Breast epithelium (tissue), 3 donors: ENCODE data around the gene TLK1.

Experiments used
- POLR2A ChIP-seq: fragments of 450-650 bp; IDR thresholded peaks from one replicate; pipeline ENCODE4 v1.6.1; 2016; ENCODE audit warnings: antibody characterized with exemption, mild to moderate bottlenecking, moderate library complexity
- POLR2AphosphoS5 ChIP-seq, 3 donors: sonication (generic); formaldehyde crosslinking; IDR thresholded peaks; one replicate each; pipeline ENCODE4 v1.6.1; 2017; ENCODE audit warnings: antibody characterized with exemption in 3 of 3
- TF ChIP-seq, protein P1 (sequence below), 3 donors: fragments of 450-650 bp; IDR thresholded peaks; one replicate each; pipeline ENCODE4 v1.5.1; 2016 to 2017; ENCODE audit warnings: antibody characterized with exemption in 3 of 3, mild to moderate bottlenecking in 3 of 3, moderate library complexity in 3 of 3

- TF ChIP-seq, protein P1, sequence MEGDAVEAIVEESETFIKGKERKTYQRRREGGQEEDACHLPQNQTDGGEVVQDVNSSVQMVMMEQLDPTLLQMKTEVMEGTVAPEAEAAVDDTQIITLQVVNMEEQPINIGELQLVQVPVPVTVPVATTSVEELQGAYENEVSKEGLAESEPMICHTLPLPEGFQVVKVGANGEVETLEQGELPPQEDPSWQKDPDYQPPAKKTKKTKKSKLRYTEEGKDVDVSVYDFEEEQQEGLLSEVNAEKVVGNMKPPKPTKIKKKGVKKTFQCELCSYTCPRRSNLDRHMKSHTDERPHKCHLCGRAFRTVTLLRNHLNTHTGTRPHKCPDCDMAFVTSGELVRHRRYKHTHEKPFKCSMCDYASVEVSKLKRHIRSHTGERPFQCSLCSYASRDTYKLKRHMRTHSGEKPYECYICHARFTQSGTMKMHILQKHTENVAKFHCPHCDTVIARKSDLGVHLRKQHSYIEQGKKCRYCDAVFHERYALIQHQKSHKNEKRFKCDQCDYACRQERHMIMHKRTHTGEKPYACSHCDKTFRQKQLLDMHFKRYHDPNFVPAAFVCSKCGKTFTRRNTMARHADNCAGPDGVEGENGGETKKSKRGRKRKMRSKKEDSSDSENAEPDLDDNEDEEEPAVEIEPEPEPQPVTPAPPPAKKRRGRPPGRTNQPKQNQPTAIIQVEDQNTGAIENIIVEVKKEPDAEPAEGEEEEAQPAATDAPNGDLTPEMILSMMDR (IDR thresholded peaks at IDR 0.05), result no peak
- TF ChIP-seq POLR2AphosphoS5 (IDR thresholded peaks at IDR 0.05), result no peak
- TF ChIP-seq POLR2A, result no peak
These were observed 146.8 kb downstream of the TLK1 start for GRCh38 chr2:171013851-171014250.
